Measurements from ENCODE around the gene INHBA. TPM values are rescaled to one million over a fixed set of nuclear protein-coding genes. Genes with fewer than 3 reads are reported as not detected.

Gene INHBA
- total RNA-seq (2012; rRNA removed) (112 and 133 TPM in 2 replicates), polyA plus RNA-seq (2012; rRNA removed) (60.2 and 76.7 TPM in 2 replicates), Bru-seq, nascent RNA (percentile 98 among the genes with signal in this experiment), BruChase-seq, experiment 1, labeled RNA remaining after a 6-hour chase (percentile 80 among the genes with signal in this experiment), BruChase-seq, experiment 2, labeled RNA remaining after a 2-hour chase (percentile 98 among the genes with signal in this experiment)
- polyA plus RNA-seq (2012; cell fraction: cytosol; rRNA removed), result 47.7 and 58.4 TPM in 2 replicates
- 126 and 200 TPM in 2 replicates for polyA plus RNA-seq (2012; cell fraction: nucleus; rRNA removed; ENCODE audit: low replicate concordance)
- long read RNA-seq, full-length matches to known transcripts, result 46 of 63 reads
- long read RNA-seq, partial matches to known transcripts, result 4 of 63 reads
- long read RNA-seq, other reads (novel, unspliced or antisense), result 13 of 63 reads

DNA sequence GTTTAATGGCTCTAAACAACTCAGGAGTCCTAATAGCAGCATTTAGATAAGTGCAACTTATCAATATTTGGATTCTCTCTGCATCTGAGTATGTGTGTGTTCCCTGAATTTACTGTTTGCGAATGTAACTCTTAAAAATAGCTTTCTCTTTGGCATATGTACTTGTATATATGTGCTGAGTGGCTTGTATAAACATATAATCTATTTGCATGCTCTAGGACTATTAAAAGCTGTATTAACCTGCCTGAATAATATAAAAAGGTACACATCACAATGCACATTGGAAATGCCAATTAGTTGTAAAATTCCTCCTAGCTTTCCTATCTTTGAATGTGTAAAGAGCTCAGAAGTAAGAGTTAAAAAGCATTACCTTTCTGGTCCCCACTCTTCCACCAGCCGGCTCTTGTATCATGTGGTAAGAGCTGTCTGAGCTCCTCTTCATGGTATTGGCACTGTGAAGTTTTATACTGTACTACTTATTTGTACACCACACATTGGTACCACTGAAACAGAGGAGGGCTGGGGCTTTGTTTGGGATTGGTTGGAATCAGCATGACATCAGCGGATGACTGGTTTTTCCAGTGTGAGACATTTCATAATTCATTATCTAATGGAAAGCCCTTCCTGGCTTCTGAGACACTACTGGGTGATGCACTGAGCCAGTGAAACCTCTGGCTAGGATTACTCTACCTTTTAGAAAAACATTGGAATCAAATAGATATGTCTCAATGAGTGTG is at the start of gene INHBA:
Gene INHBA, minus strand, starts transcription at position 456 of the 737 bp plus-strand sequence. CDS start 2,716 bp downstream, outside the sequence.
- Histone ChIP-seq H3K9me1 (ENCODE audit: insufficient read depth, low read length) (peaks cover 5% of the 10 kb centered on the region; the same call in 1 of the 2 replicates), H2AK9ac (replicated peaks; ENCODE audit: low read depth, low read length, poor library complexity) (no peak within 1 kb of the TSS), H2BK20ac (ENCODE audit: low read depth, low read length) (peak within 1 kb of the TSS; percentile 22), H3K36me3 (ENCODE audit: control insufficient read depth, insufficient read depth, low read length) (peaks cover 3% of the 10 kb centered on the region), H3K9ac (ENCODE audit: low read depth, low read length) (peak within 1 kb of the TSS; percentile 94; the same call in 1 of the 2 replicates), H3K18ac (ENCODE audit: low read depth, low read length) (peak within 1 kb of the TSS; percentile 51; the same call in 1 of the 2 replicates), H3K56ac (ENCODE audit: extremely low read depth, insufficient read depth, low read length) (peak within 1 kb of the TSS; percentile 99), H3K4me1 (ENCODE audit: control insufficient read depth, insufficient read depth, low read length) (peaks cover 16% of the 10 kb centered on the region), H2BK120ac (ENCODE audit: low read depth, low read length) (peak within 1 kb of the TSS; percentile 96), H3K9me3 (ENCODE audit: control insufficient read depth, insufficient read depth, low read length) (no peaks in the 10 kb centered on the region), H3K27ac (ENCODE audit: insufficient read depth, low read length) (peak within 1 kb of the TSS; percentile 91; the same call in 1 of the 2 replicates), H2AFZ (replicated peaks; ENCODE audit: low read length, poor library complexity) (no peak within 1 kb of the TSS), H3K79me1 (ENCODE audit: low read depth in 1 of 2, low read length in 2 of 2) (peaks cover 11 to 35% of the 10 kb centered on the region in 2 experiments; a peak in 3 of 4 replicates), H3K4me3 (ENCODE audit: insufficient read depth, low read depth, low read length) (peak within 1 kb of the TSS; percentile 91), H4K20me1 (ENCODE audit: insufficient read depth, low read length) (0 out of 2 replicates have a peak, but pooled peaks cover 7% of the 10 kb centered on the region), H2BK15ac (ENCODE audit: low read depth, low read length) (peak within 1 kb of the TSS; percentile 49; the same call in 2 of the 3 replicates), H3K4me2 (ENCODE audit: low read depth, low read length) (peak within 1 kb of the TSS; percentile 90), H4K91ac (ENCODE audit: insufficient read depth, low read depth, low read length) (peak within 1 kb of the TSS; percentile 21; the same call in 1 of the 2 replicates), H4K8ac (ENCODE audit: low read depth in 2 of 2, low read length in 2 of 2) (peak within 1 kb of the TSS; percentile 85 to 89; a peak in 2 of 4 replicates), H4K5ac (ENCODE audit: low read depth, low read length) (no peak within 1 kb of the TSS), H2BK5ac (ENCODE audit: low read depth, low read length, poor library complexity, severe bottlenecking) (peak within 1 kb of the TSS; percentile 98), H2AK5ac (ENCODE audit: low read depth, low read length) (no peak within 1 kb of the TSS), H3K27me3 (ENCODE audit: control insufficient read depth, insufficient read depth, low read length) (no peaks in the 10 kb centered on the region), H3K23ac (ENCODE audit: low read depth, low read length) (peak within 1 kb of the TSS; percentile 54; the same call in 1 of the 2 replicates), H3K4ac (ENCODE audit: low read depth, low read length) (peak within 1 kb of the TSS; percentile 96; the same call in 1 of the 2 replicates), H3K14ac (replicated peaks; ENCODE audit: low read depth, low read length) (peak within 1 kb of the TSS; percentile 95; the same call in 1 of the 2 replicates)
- dilution Hi-C loops (cut with HindIII; ENCODE audit: low sequenced_read_pairs, unreplicated experiment) (no loop called here), intact Hi-C loops (cut with micrococcal nuclease) (loop anchor here (10.0 kb wide), 2 partner anchors 182 to 1228 kb away; no protein-coding TSS in a partner anchor), in situ Hi-C loops (cut with MboI; ENCODE audit: low sequenced_read_pairs) (loop anchor here (10.0 kb wide), 1 partner anchor 938 kb away; no protein-coding TSS in a partner anchor)
- ATAC-seq (ENCODE audit: low read depth) (peak; percentile 25), DNase-seq (peak; percentile 98)
- POLR2A ChIA-PET (ENCODE audit: unreplicated experiment), result no interaction called here
- TSS peak; percentile 69 for BruUV-seq (replicated peaks)
- no CpG with 5 or more reads among the region's 3 CpGs for WGBS, 2 experiments (ENCODE audit: extremely low coverage in 2 of 2, insufficient read length in 1 of 2)
- CTCF ChIA-PET, result interaction anchor here (0.6 to 1.1 kb wide), 3 partner anchors 696 to 1470 kb away, joined by 3 to 5 read pairs (median 4); no protein-coding TSS in a partner anchor
- peak; percentile 67 for TF ChIP-seq CEBPB (IDR thresholded peaks at IDR 0.05; ENCODE audit: low read depth, low read length)
- 0 out of 2 replicates have a peak, but pooled peaks have one; percentile 11 for TF ChIP-seq MXI1 (IDR thresholded peaks at IDR 0.05; ENCODE audit: borderline replicate concordance, low read depth, low read length)
- TF ChIP-seq CHD1 (IDR thresholded peaks at IDR 0.05; ENCODE audit: low read depth, low read length), result peak; percentile 94; the same call in 1 of the 2 replicates
- TF ChIP-seq MAZ (IDR thresholded peaks at IDR 0.05; ENCODE audit: borderline replicate concordance, low read depth, low read length), result 0 out of 2 replicates have a peak, but pooled peaks have one; percentile 16
- no peak for TF ChIP-seq RFX5 (IDR thresholded peaks at IDR 0.05; ENCODE audit: low read depth, low read length)
- peak; percentile 99 for TF ChIP-seq POLR2A (IDR thresholded peaks at IDR 0.05; ENCODE audit: low read depth, low read length)
- TF ChIP-seq, protein P1, sequence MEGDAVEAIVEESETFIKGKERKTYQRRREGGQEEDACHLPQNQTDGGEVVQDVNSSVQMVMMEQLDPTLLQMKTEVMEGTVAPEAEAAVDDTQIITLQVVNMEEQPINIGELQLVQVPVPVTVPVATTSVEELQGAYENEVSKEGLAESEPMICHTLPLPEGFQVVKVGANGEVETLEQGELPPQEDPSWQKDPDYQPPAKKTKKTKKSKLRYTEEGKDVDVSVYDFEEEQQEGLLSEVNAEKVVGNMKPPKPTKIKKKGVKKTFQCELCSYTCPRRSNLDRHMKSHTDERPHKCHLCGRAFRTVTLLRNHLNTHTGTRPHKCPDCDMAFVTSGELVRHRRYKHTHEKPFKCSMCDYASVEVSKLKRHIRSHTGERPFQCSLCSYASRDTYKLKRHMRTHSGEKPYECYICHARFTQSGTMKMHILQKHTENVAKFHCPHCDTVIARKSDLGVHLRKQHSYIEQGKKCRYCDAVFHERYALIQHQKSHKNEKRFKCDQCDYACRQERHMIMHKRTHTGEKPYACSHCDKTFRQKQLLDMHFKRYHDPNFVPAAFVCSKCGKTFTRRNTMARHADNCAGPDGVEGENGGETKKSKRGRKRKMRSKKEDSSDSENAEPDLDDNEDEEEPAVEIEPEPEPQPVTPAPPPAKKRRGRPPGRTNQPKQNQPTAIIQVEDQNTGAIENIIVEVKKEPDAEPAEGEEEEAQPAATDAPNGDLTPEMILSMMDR (conservative IDR thresholded peaks at IDR 0.05; ENCODE audit: low read depth, low read length), result no peak
- TF ChIP-seq, protein P2, sequence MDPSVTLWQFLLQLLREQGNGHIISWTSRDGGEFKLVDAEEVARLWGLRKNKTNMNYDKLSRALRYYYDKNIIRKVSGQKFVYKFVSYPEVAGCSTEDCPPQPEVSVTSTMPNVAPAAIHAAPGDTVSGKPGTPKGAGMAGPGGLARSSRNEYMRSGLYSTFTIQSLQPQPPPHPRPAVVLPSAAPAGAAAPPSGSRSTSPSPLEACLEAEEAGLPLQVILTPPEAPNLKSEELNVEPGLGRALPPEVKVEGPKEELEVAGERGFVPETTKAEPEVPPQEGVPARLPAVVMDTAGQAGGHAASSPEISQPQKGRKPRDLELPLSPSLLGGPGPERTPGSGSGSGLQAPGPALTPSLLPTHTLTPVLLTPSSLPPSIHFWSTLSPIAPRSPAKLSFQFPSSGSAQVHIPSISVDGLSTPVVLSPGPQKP (IDR thresholded peaks at IDR 0.05; ENCODE audit: borderline replicate concordance, low read depth, low read length), result no peak
- TF ChIP-seq, protein P3, sequence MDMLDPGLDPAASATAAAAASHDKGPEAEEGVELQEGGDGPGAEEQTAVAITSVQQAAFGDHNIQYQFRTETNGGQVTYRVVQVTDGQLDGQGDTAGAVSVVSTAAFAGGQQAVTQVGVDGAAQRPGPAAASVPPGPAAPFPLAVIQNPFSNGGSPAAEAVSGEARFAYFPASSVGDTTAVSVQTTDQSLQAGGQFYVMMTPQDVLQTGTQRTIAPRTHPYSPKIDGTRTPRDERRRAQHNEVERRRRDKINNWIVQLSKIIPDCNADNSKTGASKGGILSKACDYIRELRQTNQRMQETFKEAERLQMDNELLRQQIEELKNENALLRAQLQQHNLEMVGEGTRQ (IDR thresholded peaks at IDR 0.05; ENCODE audit: low read depth, low read length), result no peak; the same call in 1 of the 2 replicates
- TF ChIP-seq MAFK (IDR thresholded peaks at IDR 0.05; ENCODE audit: low read depth, low read length), result 0 out of 2 replicates have a peak, but pooled peaks have one; percentile 4

Data from IMR-90 (cell line).